DOHH2 (cell line): Measurements from ENCODE around the gene RGS2.

Source experiments
- H3F3A ChIP-seq: fragments of 200-600 bp; sonication (generic), shearing (Covaris generic); 2 replicates; pipeline ENCODE4 v1.6.0; 2016; ENCODE audit warnings: antibody characterized with exemption, mild to moderate bottlenecking; ENCODE audit not compliant: control insufficient read depth, insufficient read depth
- H3K27ac ChIP-seq: fragments of 200-600 bp; sonication (generic); 2 replicates; pipeline ENCODE4 v1.5.1; 2014; ENCODE audit warnings: low read depth, mild to moderate bottlenecking, low read length, moderate library complexity
- H3K27me3 ChIP-seq: fragments of 200-600 bp; sonication (generic); 2 replicates; pipeline ENCODE4 v1.6.1; 2014; ENCODE audit warnings: mild to moderate bottlenecking, low read length, mixed read lengths; ENCODE audit not compliant: control insufficient read depth
- H3K36me3 ChIP-seq: fragments of 200-600 bp; sonication (generic); 2 replicates; pipeline ENCODE4 v1.6.1; 2014; ENCODE audit warnings: mild to moderate bottlenecking, low read length, moderate library complexity, mixed read lengths; ENCODE audit not compliant: control insufficient read depth
- H3K4me1 ChIP-seq: fragments of 200-600 bp; sonication (generic); 2 replicates; pipeline ENCODE4 v1.6.1; 2014; ENCODE audit warnings: mild to moderate bottlenecking, low read length, mixed read lengths; ENCODE audit not compliant: control insufficient read depth
- H3K4me2 ChIP-seq: fragments of 200-600 bp; sonication (generic); 2 replicates; pipeline ENCODE4 v1.6.0; 2014; ENCODE audit warnings: mild to moderate bottlenecking, low read length, moderate library complexity
- H3K4me3 ChIP-seq: fragments of 200-600 bp; sonication (generic); 2 replicates; pipeline ENCODE4 v1.5.1; 2014; ENCODE audit warnings: mild to moderate bottlenecking, low read length, mixed read lengths
- H3K79me2 ChIP-seq: fragments of 200-600 bp; sonication (generic); 2 replicates; pipeline ENCODE4 v1.6.1; 2014; ENCODE audit warnings: mild to moderate bottlenecking, low read length, mixed read lengths; ENCODE audit not compliant: control insufficient read depth
- H3K9me2 ChIP-seq: fragments of 200-600 bp; sonication (generic); replicated peaks from 2 replicates; pipeline ENCODE4 v1.6.1; 2014; ENCODE audit warnings: mild to moderate bottlenecking, low read length, mixed read lengths; ENCODE audit not compliant: control insufficient read depth
- H3K9me3 ChIP-seq: fragments of 200-600 bp; sonication (generic); 2 replicates; pipeline ENCODE4 v1.6.1; 2014; ENCODE audit warnings: antibody characterized with exemption, low read length, mixed read lengths; ENCODE audit not compliant: control insufficient read depth, insufficient read depth
- H4K20me1 ChIP-seq: fragments of 200-600 bp; sonication (generic); 2 replicates; pipeline ENCODE4 v1.6.0; 2014; ENCODE audit warnings: low read depth, mild to moderate bottlenecking, antibody characterized with exemption, low read length, moderate library complexity; ENCODE audit not compliant: control insufficient read depth, insufficient read depth
- CTCF ChIP-seq: fragments of 200-600 bp; sonication (generic); IDR thresholded peaks from one replicate; pipeline ENCODE4 v1.5.1; 2014; ENCODE audit warnings: antibody characterized with exemption, mild to moderate bottlenecking, low read depth, low read length; ENCODE audit not compliant: poor library complexity, severe bottlenecking
- EZH2phosphoT487 ChIP-seq: fragments of 200-600 bp; sonication (generic); IDR thresholded peaks from 2 replicates; pipeline ENCODE4 v1.6.1; 2017; ENCODE audit warnings: borderline replicate concordance, mild to moderate bottlenecking, antibody characterized with exemption, low read length, moderate library complexity, mixed read lengths

RGS2 gene

GRCh38 chr1:192763243-192763642, 45.6 kb upstream of the RGS2 start:
- H3K4me2 ChIP-seq: no peak overlapping the region
- no peak overlapping the region for H3K27ac ChIP-seq
- no peaks in the 10 kb centered on the region for H3K27me3 ChIP-seq

GRCh38 chr1:192763756-192764155, 45.1 kb upstream of the RGS2 start:
- Histone ChIP-seq H3K4me1 (no peaks in the 10 kb centered on the region), H3K27me3 (no peaks in the 10 kb centered on the region), H3K27ac (no peak overlapping the region), H3F3A (no peaks in the 10 kb centered on the region), H3K9me3 (no peaks in the 10 kb centered on the region), H3K9me2 (no peaks in the 10 kb centered on the region), H3K4me3 (no peak overlapping the region), H4K20me1 (no peaks in the 10 kb centered on the region), H3K79me2 (no peaks in the 10 kb centered on the region), H3K4me2 (no peak overlapping the region), H3K36me3 (no peaks in the 10 kb centered on the region)
- no peak for TF ChIP-seq CTCF
- no peak for TF ChIP-seq EZH2phosphoT487

More at GRCh38 chr1:192763243-192763642, 45.6 kb upstream of the RGS2 start:
- Histone ChIP-seq H4K20me1 (no peaks in the 10 kb centered on the region), H3K4me1 (no peaks in the 10 kb centered on the region), H3K79me2 (no peaks in the 10 kb centered on the region), H3K9me3 (no peaks in the 10 kb centered on the region), H3K36me3 (no peaks in the 10 kb centered on the region), H3K4me3 (no peak overlapping the region), H3F3A (no peaks in the 10 kb centered on the region), H3K9me2 (no peaks in the 10 kb centered on the region)
- TF ChIP-seq EZH2phosphoT487 (no peak), CTCF (no peak)

- Histone ChIP-seq H3K4me3 (no peak overlapping the region), H3K9me3 (no peaks in the 10 kb centered on the region), H3K27ac (no peak overlapping the region), H3K4me2 (no peak overlapping the region), H3K4me1 (no peaks in the 10 kb centered on the region), H3K9me2 (no peaks in the 10 kb centered on the region), H3K79me2 (no peaks in the 10 kb centered on the region), H3K36me3 (no peaks in the 10 kb centered on the region), H3K27me3 (no peaks in the 10 kb centered on the region), H4K20me1 (no peaks in the 10 kb centered on the region), H3F3A (no peaks in the 10 kb centered on the region)
- TF ChIP-seq CTCF (no peak), EZH2phosphoT487 (no peak)
Observed at GRCh38 chr1:192764675-192765074, 44.2 kb upstream of the RGS2 start.
